Measurements from ENCODE around the gene PRKAG2.
"Not testable (repeated sequence)": the region's sequence is repeated elsewhere in the genome, so short reads cannot be mapped to it uniquely, and the experiment has no call there.

PRKAG2 gene

DNA sequence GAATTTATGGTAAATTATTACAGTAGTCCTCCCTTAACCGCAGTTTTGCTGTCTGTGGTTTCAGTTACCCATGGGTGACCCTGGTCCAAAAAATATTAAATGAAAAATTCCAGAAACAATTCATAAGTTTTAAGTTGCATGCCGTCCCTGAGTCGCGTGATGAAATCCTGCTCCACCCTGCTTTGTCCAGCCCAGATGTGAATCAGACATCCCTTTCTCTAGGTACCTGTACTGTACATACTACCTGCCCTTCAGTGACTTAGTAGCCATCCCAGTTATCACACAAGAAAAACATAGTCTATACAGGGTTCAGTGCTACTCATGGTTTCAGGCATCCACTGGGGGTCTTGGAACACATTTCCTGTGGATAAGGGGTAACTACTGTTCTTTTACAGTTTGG lies 336.8 kb downstream of the PRKAG2 start:
- Histone ChIP-seq H3K4me3 (ENCODE audit: low read length) (no peak overlapping the region), H3K9me3 (ENCODE audit: control insufficient read depth, insufficient read depth, low read length) (no peaks in the 10 kb centered on the region), H4K20me1 (ENCODE audit: control insufficient read depth, insufficient read depth, low read depth, low read length) (no peaks in the 10 kb centered on the region), H3K4me2 (ENCODE audit: low read length) (no peak overlapping the region), H3K36me3 (ENCODE audit: control insufficient read depth, low read length) (no peaks in the 10 kb centered on the region), H3K4me1 (ENCODE audit: control insufficient read depth, low read length) (no peaks in the 10 kb centered on the region), H3K27me3 (ENCODE audit: control insufficient read depth, low read length) (peaks cover 22% of the 10 kb centered on the region), H3F3A (ENCODE audit: control insufficient read depth, insufficient read depth) (no peaks in the 10 kb centered on the region), H3K27ac (ENCODE audit: low read depth, low read length) (no peak overlapping the region), H3K79me2 (ENCODE audit: control insufficient read depth, low read length) (no peaks in the 10 kb centered on the region), H3K9me2 (replicated peaks; ENCODE audit: control insufficient read depth, low read length) (no peaks in the 10 kb centered on the region)
- TF ChIP-seq, protein P1, sequence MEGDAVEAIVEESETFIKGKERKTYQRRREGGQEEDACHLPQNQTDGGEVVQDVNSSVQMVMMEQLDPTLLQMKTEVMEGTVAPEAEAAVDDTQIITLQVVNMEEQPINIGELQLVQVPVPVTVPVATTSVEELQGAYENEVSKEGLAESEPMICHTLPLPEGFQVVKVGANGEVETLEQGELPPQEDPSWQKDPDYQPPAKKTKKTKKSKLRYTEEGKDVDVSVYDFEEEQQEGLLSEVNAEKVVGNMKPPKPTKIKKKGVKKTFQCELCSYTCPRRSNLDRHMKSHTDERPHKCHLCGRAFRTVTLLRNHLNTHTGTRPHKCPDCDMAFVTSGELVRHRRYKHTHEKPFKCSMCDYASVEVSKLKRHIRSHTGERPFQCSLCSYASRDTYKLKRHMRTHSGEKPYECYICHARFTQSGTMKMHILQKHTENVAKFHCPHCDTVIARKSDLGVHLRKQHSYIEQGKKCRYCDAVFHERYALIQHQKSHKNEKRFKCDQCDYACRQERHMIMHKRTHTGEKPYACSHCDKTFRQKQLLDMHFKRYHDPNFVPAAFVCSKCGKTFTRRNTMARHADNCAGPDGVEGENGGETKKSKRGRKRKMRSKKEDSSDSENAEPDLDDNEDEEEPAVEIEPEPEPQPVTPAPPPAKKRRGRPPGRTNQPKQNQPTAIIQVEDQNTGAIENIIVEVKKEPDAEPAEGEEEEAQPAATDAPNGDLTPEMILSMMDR (IDR thresholded peaks at IDR 0.05; ENCODE audit: low read depth, low read length, poor library complexity, severe bottlenecking): no peak
- TF ChIP-seq EZH2phosphoT487 (IDR thresholded peaks at IDR 0.05; ENCODE audit: borderline replicate concordance, low read length): no peak

DNA sequence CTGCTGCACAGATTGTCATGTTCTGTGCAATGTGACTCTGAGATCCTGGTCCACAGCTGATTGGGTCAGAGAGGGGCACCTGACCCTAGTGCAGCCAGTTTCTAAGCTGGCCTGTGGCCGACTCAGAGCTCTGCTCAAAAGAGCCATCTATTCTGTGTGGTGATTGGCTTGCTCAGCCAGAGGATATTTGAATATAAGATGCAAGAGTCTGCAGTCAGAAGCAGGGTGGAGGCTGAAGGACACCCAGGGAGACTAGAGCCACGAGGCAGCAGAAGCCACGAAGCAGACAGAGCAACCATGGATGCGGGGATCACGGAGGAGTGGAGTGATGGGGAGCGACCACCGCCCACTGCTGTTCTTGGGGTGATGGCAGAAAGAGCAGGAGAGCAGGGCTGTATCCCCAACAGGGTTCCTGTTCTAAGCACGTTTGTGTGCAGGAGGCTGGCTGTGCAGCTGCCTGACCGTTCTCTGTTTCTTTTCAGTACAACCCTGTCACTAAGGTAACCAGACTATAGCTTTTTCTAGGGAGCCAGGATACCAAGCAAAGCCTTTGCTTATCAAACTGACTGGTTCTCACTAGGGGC lies 337.7 kb downstream of the PRKAG2 start:
- Histone ChIP-seq H4K20me1 (ENCODE audit: control insufficient read depth, insufficient read depth, low read depth, low read length) (no peaks in the 10 kb centered on the region), H3K79me2 (ENCODE audit: control insufficient read depth, low read length) (no peaks in the 10 kb centered on the region), H3K36me3 (ENCODE audit: control insufficient read depth, low read length) (no peaks in the 10 kb centered on the region), H3K4me2 (ENCODE audit: low read length) (no peak overlapping the region), H3K4me3 (ENCODE audit: low read length) (no peak overlapping the region), H3K9me3 (ENCODE audit: control insufficient read depth, insufficient read depth, low read length) (no peaks in the 10 kb centered on the region), H3K27ac (ENCODE audit: low read depth, low read length) (no peak overlapping the region), H3F3A (ENCODE audit: control insufficient read depth, insufficient read depth) (no peaks in the 10 kb centered on the region), H3K4me1 (ENCODE audit: control insufficient read depth, low read length) (no peaks in the 10 kb centered on the region), H3K27me3 (ENCODE audit: control insufficient read depth, low read length) (peaks cover 22% of the 10 kb centered on the region), H3K9me2 (replicated peaks; ENCODE audit: control insufficient read depth, low read length) (no peaks in the 10 kb centered on the region)
- TF ChIP-seq, protein P1 (IDR thresholded peaks at IDR 0.05; ENCODE audit: low read depth, low read length, poor library complexity, severe bottlenecking): no peak
- no peak for TF ChIP-seq EZH2phosphoT487 (IDR thresholded peaks at IDR 0.05; ENCODE audit: borderline replicate concordance, low read length)

DNA sequence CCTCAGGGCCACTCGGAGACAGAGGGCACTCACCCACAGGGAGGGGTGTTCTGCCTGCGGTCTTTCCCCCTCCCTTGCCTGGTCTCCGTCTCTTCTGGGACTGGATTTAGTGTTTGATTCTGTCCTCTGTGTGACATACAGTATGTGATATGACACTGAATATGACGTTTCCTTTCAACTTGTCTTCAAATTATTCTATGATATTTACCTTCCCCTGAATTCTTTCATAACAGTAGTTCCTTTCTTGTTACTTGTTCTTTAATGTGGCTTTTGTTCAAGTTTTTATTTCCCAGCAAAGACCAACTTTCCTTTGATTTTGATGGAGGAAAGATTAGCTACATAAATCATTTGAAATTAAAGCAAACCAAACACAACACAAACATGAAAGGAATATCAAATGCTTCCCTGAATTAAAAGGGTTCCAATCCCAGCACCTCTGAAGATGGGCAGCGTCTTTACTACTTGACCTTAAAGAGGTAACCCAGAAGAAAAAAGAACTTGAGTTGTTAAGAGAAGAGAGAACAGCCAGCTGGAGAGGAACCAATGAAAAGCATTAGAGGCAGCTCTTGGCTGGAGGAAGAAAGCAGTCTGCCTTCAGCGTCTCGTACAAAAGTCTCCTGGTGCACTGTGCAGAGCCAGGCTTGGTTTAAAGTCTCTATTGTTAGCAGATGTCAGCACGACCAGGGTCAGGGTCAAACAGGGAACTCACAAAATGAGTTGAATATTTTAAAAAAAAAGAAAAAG lies 338.9 kb downstream of the PRKAG2 start:
- no peaks in the 10 kb centered on the region for H3K79me2 ChIP-seq (ENCODE audit: control insufficient read depth, low read length)
- no peaks in the 10 kb centered on the region for H3K36me3 ChIP-seq (ENCODE audit: control insufficient read depth, low read length)
- no peak overlapping the region for H3K4me2 ChIP-seq (ENCODE audit: low read length)
- H3K4me3 ChIP-seq (ENCODE audit: low read length): no peak overlapping the region
- H3F3A ChIP-seq (ENCODE audit: control insufficient read depth, insufficient read depth): no peaks in the 10 kb centered on the region
- no peaks in the 10 kb centered on the region for H3K9me3 ChIP-seq (ENCODE audit: control insufficient read depth, insufficient read depth, low read length)
- H3K27me3 ChIP-seq (ENCODE audit: control insufficient read depth, low read length): peaks cover 17% of the 10 kb centered on the region
- no peak overlapping the region for H3K27ac ChIP-seq (ENCODE audit: low read depth, low read length)
- no peak for TF ChIP-seq EZH2phosphoT487 (IDR thresholded peaks at IDR 0.05; ENCODE audit: borderline replicate concordance, low read length)
- TF ChIP-seq, protein P1 (IDR thresholded peaks at IDR 0.05; ENCODE audit: low read depth, low read length, poor library complexity, severe bottlenecking): no peak
- no peaks in the 10 kb centered on the region for H4K20me1 ChIP-seq (ENCODE audit: control insufficient read depth, insufficient read depth, low read depth, low read length)
- H3K9me2 ChIP-seq (replicated peaks; ENCODE audit: control insufficient read depth, low read length): no peaks in the 10 kb centered on the region
- H3K4me1 ChIP-seq (ENCODE audit: control insufficient read depth, low read length): no peaks in the 10 kb centered on the region

DNA sequence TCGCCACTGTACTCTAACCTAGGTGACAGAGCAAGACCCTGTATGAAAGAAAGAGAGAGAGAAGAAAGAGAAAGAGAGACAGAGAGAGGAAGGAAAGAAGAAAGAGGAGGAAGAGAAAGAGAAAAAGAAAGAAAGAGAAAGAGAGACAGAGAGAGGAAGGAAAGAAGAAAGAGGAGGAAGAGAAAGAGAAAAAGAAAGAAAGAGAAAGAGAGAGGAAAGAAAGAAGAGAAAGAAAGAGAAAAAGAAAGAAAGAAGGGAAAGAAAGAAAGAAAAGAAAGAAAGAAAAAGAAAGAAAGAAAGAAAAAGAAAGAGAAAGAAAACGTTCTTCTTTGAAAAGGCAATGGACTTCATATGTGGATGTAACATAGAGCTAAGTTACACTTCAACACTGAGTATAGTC lies 340.7 kb downstream of the PRKAG2 start:
- not testable (repeated sequence) for H3K4me2 ChIP-seq (ENCODE audit: low read length); H3K36me3 ChIP-seq (ENCODE audit: control insufficient read depth, low read length); H3F3A ChIP-seq (ENCODE audit: control insufficient read depth, insufficient read depth); H3K9me3 ChIP-seq (ENCODE audit: control insufficient read depth, insufficient read depth, low read length); H3K27ac ChIP-seq (ENCODE audit: low read depth, low read length); H3K9me2 ChIP-seq (replicated peaks; ENCODE audit: control insufficient read depth, low read length); H3K79me2 ChIP-seq (ENCODE audit: control insufficient read depth, low read length); H3K4me3 ChIP-seq (ENCODE audit: low read length); H3K4me1 ChIP-seq (ENCODE audit: control insufficient read depth, low read length); H4K20me1 ChIP-seq (ENCODE audit: control insufficient read depth, insufficient read depth, low read depth, low read length)
- H3K27me3 ChIP-seq (ENCODE audit: control insufficient read depth, low read length): peaks cover 17% of the 10 kb centered on the region

Data from DOHH2 (cell line).